Mammary epithelial cell (primary cell): ENCODE measurements around the gene SEMA5A.

Source experiments
- CTCF ChIP-seq, 2 donors: IDR thresholded peaks in 1 of 2; conservative IDR thresholded peaks in 1 of 2; 2 replicates each; pipeline ENCODE4 v1.5.1; 2011 to 2012; ENCODE audit warnings: inconsistent platforms in 2 of 2, low read length in 2 of 2, mild to moderate bottlenecking in 2 of 2, control low read depth in 1 of 2, low read depth in 1 of 2; ENCODE audit not compliant: insufficient read depth in 1 of 2; ENCODE audit errors: extremely low read depth in 1 of 2
- EZH2 ChIP-seq: IDR thresholded peaks from 2 replicates; pipeline ENCODE4 v1.6.1; 2012; ENCODE audit warnings: low read length, inconsistent platforms, borderline replicate concordance

DNA sequence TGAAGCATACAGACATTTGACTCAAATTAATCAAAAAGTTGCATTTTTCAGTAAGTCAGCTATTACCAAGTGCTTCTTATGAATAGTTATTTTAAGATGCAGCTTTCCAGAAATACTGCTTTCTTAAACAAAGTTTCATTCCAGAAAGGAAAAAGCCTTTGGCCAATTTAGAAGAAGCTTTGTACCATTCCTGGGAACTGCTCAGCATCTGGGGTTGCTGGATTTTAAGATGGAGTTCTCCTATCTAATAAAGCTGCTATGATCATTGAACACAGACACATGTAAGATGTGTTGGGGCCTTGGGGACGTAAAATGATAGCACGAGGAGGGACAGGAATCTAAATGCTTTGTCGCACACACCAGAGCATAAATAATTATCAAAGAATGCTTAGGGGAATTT is 130.8 kb downstream of the SEMA5A start:
- TF ChIP-seq CTCF (conservative IDR thresholded peaks at IDR 0.05 in 1 of 2, IDR thresholded peaks at IDR 0.05 in 1 of 2; ENCODE audit: extremely low read depth in 1 of 2, insufficient read depth in 1 of 2, low read depth in 1 of 2, low read length in 2 of 2) (no peak), EZH2 (no peak)
